Type B pancreatic cell (in vitro differentiated cells): ENCODE results near the gene MFSD2A. TPM values are rescaled to one million over a fixed set of nuclear protein-coding genes. Genes with fewer than 3 reads are reported as not detected.

Source experiments
- DNase-seq: peaks from one replicate; pipeline ENCODE4 v3.0.0; 2021; ENCODE audit warnings: mixed read lengths; ENCODE audit not compliant: unreplicated experiment; ENCODE audit errors: extremely low spot score
- H3K27ac Mint-ChIP-seq: 2 replicates; pipeline ENCODE4 v1.8.0; 2021; ENCODE audit warnings: mild to moderate bottlenecking, mixed read lengths
- H3K27me3 Mint-ChIP-seq: 2 replicates; pipeline ENCODE4 v1.8.0; 2021; ENCODE audit warnings: mixed read lengths
- H3K36me3 Mint-ChIP-seq: 2 replicates; pipeline ENCODE4 v1.8.0; 2021; ENCODE audit warnings: mixed read lengths
- H3K4me1 Mint-ChIP-seq: one replicate; pipeline ENCODE4 v1.8.0; 2021; ENCODE audit warnings: mixed read lengths; ENCODE audit not compliant: unreplicated experiment
- H3K4me3 Mint-ChIP-seq: 2 replicates; pipeline ENCODE4 v1.8.0; 2021; ENCODE audit warnings: mild to moderate bottlenecking, mixed read lengths
- H3K9me3 Mint-ChIP-seq: 2 replicates; pipeline ENCODE4 v1.8.0; 2021; ENCODE audit warnings: mixed read lengths
- total RNA-seq: library from RNA; stranded (reverse); gene quantifications from 2 replicates; pipeline ENCODE4 v1.2.1, GENCODE V29; 2021; ENCODE audit warnings: low replicate concordance
- TF ChIP-seq, protein P1 (sequence below): fragments of 200-600 bp; sonication (generic); conservative IDR thresholded peaks from 2 replicates; pipeline ENCODE4 v1.5.0; 2021; ENCODE audit warnings: antibody characterized with exemption, mild to moderate bottlenecking

The MFSD2A gene
- total RNA-seq, 1 donor from 2014 or later = 6.1 TPM

DNA sequence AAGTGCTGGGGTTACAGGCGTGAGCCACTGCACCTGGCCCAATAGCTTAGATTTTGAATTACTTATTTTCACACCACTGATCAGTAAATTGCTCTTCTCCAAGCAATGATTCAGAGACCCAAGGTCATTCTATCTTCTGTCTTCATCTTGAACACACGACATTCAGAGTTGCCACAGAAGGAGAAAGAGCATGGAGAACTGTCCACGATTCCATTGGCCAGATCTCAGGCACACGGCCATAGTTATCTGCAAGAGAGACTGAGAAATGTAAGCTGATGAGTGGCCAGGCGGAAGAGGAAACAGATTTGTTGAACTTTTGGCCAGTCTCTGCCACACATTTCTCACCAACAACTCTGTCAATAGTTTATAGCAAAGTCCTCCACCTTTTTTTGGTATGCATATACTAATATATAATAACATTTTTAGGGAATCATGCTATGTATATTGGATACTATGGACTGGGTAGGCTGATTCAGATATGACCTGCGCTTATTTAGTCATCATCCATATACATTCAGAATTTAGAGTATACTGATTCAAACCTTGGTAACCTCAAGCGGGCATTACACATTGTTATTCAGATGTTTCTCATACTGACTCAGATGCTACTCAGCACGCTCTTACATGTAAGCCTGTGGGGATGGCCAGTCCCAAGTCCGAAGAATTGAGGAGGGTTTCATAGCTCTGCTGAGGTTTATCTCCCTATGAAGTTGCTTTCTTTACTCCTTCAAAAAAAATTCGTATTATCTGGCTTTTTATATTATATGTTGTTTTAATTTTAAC lies 60.1 kb downstream of the MFSD2A start:
- Mint-ChIP-seq H3K27ac (no peak overlapping the region), H3K27me3 (peaks cover 17% of the 10 kb centered on the region), H3K36me3 (no peaks in the 10 kb centered on the region), H3K4me3 (no peak overlapping the region), H3K4me1 (no peaks in the 10 kb centered on the region), H3K9me3 (no peaks in the 10 kb centered on the region)
- TF ChIP-seq, protein P1, sequence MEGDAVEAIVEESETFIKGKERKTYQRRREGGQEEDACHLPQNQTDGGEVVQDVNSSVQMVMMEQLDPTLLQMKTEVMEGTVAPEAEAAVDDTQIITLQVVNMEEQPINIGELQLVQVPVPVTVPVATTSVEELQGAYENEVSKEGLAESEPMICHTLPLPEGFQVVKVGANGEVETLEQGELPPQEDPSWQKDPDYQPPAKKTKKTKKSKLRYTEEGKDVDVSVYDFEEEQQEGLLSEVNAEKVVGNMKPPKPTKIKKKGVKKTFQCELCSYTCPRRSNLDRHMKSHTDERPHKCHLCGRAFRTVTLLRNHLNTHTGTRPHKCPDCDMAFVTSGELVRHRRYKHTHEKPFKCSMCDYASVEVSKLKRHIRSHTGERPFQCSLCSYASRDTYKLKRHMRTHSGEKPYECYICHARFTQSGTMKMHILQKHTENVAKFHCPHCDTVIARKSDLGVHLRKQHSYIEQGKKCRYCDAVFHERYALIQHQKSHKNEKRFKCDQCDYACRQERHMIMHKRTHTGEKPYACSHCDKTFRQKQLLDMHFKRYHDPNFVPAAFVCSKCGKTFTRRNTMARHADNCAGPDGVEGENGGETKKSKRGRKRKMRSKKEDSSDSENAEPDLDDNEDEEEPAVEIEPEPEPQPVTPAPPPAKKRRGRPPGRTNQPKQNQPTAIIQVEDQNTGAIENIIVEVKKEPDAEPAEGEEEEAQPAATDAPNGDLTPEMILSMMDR = no peak
- no peak for DNase-seq

DNA sequence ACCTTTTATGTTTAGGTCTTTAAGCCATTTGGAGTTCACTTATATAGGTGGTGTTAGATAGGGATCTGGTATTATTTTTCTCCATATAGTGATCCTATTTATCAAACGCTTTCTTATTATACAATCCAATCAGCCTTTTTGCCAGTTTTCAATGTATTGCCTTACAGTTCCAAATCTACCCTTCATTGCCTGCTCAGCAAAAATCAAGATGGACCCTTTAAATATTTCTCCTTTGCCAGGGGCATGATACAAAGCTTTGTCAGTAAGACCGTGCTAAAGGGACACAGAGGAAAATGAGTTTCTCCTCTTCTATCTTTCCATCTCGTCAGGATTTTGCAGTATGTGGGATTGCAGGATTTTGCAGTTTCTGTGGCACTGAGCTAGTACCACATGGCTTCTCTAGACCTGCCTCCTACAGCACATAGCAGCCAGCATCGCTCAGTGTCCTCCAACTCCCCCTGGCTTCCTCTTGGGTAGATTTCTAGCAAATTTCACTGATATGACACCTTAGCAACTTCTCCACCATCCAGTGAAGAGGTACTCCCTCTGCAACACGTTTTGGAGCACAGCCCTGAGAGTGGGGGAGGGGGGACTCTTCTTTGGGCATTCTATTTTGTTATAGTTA lies 63.1 kb downstream of the MFSD2A start:
- Mint-ChIP-seq H3K4me1 (no peaks in the 10 kb centered on the region), H3K4me3 (no peak overlapping the region), H3K9me3 (no peaks in the 10 kb centered on the region), H3K36me3 (no peaks in the 10 kb centered on the region), H3K27me3 (peaks cover 15% of the 10 kb centered on the region), H3K27ac (no peak overlapping the region)
- TF ChIP-seq, protein P1 = no peak
- DNase-seq = no peak

Other genes starting within 250 kb of the MFSD2A start
- 50.0 and 51.7 TPM in 2 replicates for gene PPIE, start 216.3 kb upstream of the MFSD2A start, total RNA-seq
- gene OXCT2, start 183.8 kb upstream of the MFSD2A start, total RNA-seq = 0.21 and 0.65 TPM in 2 replicates
- 1.5 and 2.4 TPM in 2 replicates for gene BMP8B, start 166.3 kb upstream of the MFSD2A start, total RNA-seq
- 23.9 and 29.6 TPM in 2 replicates for gene TRIT1, start 71.6 kb upstream of the MFSD2A start, total RNA-seq
- gene MYCL, start 53.2 kb upstream of the MFSD2A start, total RNA-seq = 19.5 and 36.5 TPM in 2 replicates
- gene CAP1, start 85.6 kb downstream of the MFSD2A start, total RNA-seq = 210 and 274 TPM in 2 replicates
- 73.6 and 79.6 TPM in 2 replicates for gene PPT1, start 142.1 kb downstream of the MFSD2A start, total RNA-seq
- 18.1 and 21.4 TPM in 2 replicates for gene RLF, start 206.2 kb downstream of the MFSD2A start, total RNA-seq